Activated CD8-positive, alpha-beta memory T cell treated with anti-CD3 and anti-CD28 coated beads, Interleukin-2, amount 10 ng/mL, durations not matched to agents 7 days and 5 days (primary cell): ENCODE data around the gene YKT6. TPM values are rescaled to one million over a fixed set of nuclear protein-coding genes. Genes with fewer than 3 reads are reported as not detected.

Experiments used
- ATAC-seq: fragments of 150-1000 bp; cut with Tn5 transposase; one replicate; pipeline ENCODE4 v1.10.0; 2021; ENCODE audit warnings: moderate library complexity
- CTCF ChIA-PET: fragments of 350-600 bp; sonication (Branson Sonifier 250); formaldehyde crosslinking; loops from one replicate; lab custom pipeline; 2021; ENCODE audit warnings: antibody characterized with exemption; lab: Charles Lee
- DNase-seq: peaks from one replicate; pipeline ENCODE4 v3.0.0-alpha.2; 2020
- H3K27ac Mint-ChIP-seq: one replicate; pipeline ENCODE4 v1.8.0; 2021; ENCODE audit warnings: mild to moderate bottlenecking, mixed read lengths
- H3K27me3 Mint-ChIP-seq: one replicate; pipeline ENCODE4 v1.8.0; 2021; ENCODE audit warnings: mixed read lengths
- H3K36me3 Mint-ChIP-seq: one replicate; pipeline ENCODE4 v1.8.0; 2021; ENCODE audit warnings: mild to moderate bottlenecking, mixed read lengths
- H3K4me1 Mint-ChIP-seq: one replicate; pipeline ENCODE4 v1.8.0; 2021; ENCODE audit warnings: mixed read lengths
- H3K4me3 Mint-ChIP-seq: one replicate; pipeline ENCODE4 v1.8.0; 2021; ENCODE audit warnings: mild to moderate bottlenecking, moderate library complexity, mixed read lengths
- H3K9me3 Mint-ChIP-seq: one replicate; pipeline ENCODE4 v1.8.0; 2022; ENCODE audit warnings: low read depth, mixed read lengths
- total RNA-seq, 2 experiments: library from RNA; stranded (reverse); gene quantifications; one replicate each; pipeline ENCODE4 v1.2.3, GENCODE V29; 2021

YKT6 gene
- total RNA-seq, 2 experiments from 2014 or later: 57.9 to 68.3 TPM

DNA sequence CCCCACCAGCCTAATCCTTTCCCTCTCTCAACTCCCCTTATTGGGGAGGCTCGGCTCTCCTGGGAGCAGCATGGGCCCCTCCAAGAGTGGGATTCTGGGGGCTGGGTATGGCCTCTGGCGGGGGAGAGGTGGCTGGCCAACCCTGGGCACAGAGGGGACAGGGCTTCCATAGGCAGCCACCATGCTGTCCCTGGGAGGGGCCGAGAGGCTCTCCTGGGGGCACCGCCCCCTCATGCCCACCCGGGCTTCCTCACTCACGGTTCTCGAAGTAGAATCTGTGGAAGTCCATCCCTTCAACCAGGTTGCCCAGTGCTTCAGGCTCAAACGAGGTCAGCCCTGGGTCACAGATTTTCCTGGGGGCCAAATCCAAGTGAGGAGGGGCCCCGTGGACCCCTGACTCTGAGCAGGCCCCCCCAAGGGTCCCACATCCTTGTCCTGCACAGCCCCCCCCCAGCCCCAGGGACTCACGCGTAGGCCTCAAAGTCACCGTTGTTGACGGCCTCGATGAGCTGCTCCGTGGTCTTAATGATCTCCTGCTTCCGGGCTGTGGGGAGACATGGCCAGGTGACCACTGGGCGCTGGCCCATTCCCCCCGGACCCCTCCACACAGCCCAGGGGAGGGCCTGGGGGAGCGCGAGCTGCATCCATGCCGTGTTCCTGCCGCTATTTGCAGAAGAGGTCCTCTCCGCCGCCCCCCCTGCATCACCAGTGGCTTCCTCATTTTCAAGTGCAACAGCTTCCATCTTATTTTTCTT lies 19.8 kb downstream of the YKT6 start:
- Mint-ChIP-seq H3K9me3 (no peaks in the 10 kb centered on the region), H3K36me3 (no peaks in the 10 kb centered on the region), H3K27ac (no peak overlapping the region), H3K4me1 (no peaks in the 10 kb centered on the region), H3K4me3 (no peak overlapping the region), H3K27me3 (peaks cover 2% of the 10 kb centered on the region)
- ATAC-seq: no peak
- CTCF ChIA-PET: no interaction called here
- DNase-seq: no peak

DNA sequence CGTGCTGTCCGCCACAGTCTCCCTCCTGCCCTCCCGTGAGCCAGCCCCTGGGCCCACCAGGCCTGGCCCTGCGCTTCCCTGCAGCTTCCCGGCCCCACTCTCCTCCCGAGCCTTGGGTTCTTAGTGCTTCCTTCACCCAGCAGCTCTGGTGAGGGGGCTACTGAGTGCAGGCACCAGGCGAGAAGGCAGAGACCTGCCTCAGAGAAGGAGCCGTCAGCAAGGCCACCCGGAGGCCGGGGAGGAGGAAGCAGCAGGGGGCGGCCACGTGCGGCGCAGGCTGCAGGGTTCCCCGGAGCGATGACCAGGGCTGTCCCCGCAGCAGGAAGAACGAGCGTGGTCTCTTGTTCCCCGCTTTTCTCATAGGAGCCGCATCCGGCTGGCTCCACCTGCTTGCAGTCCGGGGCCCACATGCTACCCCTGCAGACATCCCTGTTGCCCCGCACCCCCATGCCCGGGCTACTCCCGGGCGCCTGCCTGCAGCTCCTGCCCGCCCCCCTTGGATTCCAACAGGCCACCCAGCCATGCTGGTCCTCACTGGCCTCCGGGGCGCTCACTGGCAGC lies 20.5 kb downstream of the YKT6 start:
- no peak for ATAC-seq
- Mint-ChIP-seq H3K9me3 (no peaks in the 10 kb centered on the region), H3K4me1 (no peaks in the 10 kb centered on the region), H3K27ac (no peak overlapping the region), H3K36me3 (no peaks in the 10 kb centered on the region), H3K4me3 (no peak overlapping the region), H3K27me3 (peaks cover 2% of the 10 kb centered on the region)
- CTCF ChIA-PET: no interaction called here
- DNase-seq: no peak

DNA sequence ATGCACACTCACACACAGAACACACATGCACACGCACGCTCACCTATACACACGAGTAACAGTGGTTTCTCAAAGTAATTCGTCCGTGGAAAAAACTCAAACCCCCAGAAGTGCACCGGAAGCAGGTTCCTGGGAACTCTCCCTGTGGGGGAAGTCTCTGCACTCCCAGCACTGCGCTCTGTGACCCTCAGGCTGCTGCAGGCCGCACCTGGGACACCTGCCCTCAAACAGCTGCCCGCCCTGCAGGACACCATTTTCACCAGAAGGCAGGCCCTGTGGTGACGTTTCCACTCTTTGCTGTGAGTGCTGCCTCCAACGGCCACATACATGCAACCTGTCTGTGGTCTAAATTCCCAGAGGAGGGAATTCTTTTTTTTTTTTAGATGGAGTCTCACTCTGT lies 21.3 kb downstream of the YKT6 start:
- Mint-ChIP-seq H3K4me3 (no peak overlapping the region), H3K4me1 (no peaks in the 10 kb centered on the region), H3K27ac (no peak overlapping the region), H3K36me3 (no peaks in the 10 kb centered on the region), H3K9me3 (no peaks in the 10 kb centered on the region), H3K27me3 (peaks cover 2% of the 10 kb centered on the region)
- CTCF ChIA-PET: no interaction called here
- DNase-seq (no peak), ATAC-seq (no peak)

DNA sequence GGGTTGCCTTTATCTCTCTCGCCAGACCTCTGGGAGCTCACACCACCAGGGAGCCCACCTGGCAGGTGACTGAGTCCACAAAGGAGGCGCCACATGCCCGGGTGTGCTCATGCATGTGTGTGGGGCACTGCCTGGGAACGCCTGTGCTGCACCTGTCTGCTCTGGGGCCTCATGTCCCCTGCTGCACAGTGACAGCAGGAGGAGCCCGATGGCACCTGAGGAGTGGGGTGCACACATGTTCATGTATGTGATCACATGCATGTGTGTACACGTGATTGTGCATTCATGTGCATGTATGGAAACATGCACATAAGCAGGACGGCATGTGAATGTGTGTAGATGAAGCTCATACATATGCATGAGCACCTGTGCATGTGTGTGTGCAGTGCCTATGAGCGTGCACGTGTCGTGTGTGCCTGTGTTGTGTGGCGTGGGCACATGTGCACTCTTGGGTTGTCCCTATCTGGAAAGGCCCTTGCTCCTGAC lies 22.0 kb downstream of the YKT6 start:
- CTCF ChIA-PET: no interaction called here
- Mint-ChIP-seq H3K36me3 (no peaks in the 10 kb centered on the region), H3K4me1 (no peaks in the 10 kb centered on the region), H3K9me3 (no peaks in the 10 kb centered on the region), H3K27ac (no peak overlapping the region), H3K27me3 (peaks cover 2% of the 10 kb centered on the region), H3K4me3 (no peak overlapping the region)
- DNase-seq (no peak), ATAC-seq (no peak)

DNA sequence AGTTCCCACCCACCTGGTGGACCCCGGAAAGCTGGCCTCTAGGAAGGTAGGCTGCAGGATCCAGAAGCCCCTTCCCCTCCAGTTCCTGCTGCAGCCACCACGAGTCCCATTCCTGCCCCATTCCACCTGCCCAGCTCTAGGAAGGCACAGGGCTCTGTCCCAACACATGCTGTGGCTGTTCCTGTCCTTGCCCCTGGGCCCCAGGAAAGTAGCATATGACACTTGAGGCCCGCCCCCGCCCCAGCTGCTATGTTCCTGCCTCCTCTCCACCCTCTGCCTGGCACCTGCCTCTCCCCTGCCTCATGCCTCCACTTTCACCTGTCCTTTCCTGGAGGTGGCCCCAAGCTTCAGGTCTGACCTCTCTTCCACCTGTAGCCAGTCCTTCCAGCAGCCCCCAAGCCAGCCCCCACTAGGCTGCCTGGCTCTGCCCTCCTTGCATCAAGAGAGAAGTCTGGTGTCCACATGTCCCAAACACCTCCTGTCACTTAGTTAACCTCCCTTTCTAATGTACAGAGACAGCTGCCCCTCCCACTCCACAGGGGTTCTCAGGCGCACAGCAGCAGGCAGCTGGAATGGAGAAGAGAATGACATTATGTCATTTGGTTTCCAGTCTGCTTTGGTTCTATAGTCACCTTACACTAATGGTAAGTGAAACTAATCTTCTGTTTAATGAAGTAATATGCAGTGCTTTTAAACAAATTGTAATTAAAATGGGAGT lies 22.7 kb downstream of the YKT6 start:
- Mint-ChIP-seq H3K4me3 (no peak overlapping the region), H3K27ac (no peak overlapping the region)
- ATAC-seq: no peak

DNA sequence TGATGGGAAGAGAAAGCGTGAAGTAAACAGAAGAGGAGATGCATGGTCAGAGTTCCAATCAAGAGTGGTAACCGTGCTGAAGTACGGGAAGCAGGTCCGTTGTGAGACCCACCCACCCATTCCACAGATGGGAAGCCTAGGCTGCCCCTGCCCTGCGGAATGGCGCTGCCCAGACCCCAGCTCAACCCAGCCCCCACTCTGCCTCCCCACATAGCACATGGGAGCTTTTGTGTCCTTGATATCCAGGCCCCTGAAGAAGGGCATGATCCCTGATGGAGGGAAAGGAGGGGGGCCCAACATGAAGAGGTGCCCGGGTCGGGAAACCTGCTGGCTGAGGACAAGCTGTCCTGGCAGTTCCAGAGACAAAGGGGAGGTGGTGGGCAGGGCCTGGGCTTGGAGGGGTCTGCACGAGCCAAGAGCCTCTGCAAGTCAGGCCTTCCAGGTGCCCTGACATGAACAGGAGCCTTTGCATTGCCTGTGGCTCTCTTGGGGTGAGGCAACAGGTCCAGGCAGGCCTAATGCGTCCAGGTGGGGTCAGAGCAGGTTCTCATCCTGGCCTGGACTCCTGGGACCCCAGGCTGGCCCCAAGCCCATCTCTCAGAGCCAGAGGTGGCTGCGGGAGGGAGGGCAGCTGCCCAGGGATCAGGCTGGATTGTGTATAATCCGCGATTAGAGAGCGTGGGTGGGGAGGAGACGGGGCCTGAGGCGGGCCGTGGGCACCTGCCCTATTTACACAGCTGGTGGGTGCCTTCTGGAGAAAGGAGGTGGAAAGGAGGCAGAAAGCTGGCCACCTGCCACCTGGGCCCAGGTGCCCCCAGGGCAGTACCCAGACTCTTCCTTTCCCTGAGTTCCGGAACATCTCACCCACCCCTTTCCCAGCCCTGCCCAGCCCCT lies 23.5 kb downstream of the YKT6 start:
- no peak for DNase-seq
- Mint-ChIP-seq H3K4me3 (no peak overlapping the region), H3K4me1 (no peaks in the 10 kb centered on the region), H3K9me3 (no peaks in the 10 kb centered on the region), H3K36me3 (no peaks in the 10 kb centered on the region), H3K27me3 (peaks cover 2% of the 10 kb centered on the region), H3K27ac (no peak overlapping the region)
- CTCF ChIA-PET: no interaction called here
- no peak for ATAC-seq

More for the DNA sequence above, 22.7 kb downstream of the YKT6 start:
- Mint-ChIP-seq H3K27me3 (peaks cover 2% of the 10 kb centered on the region), H3K9me3 (no peaks in the 10 kb centered on the region), H3K4me1 (no peaks in the 10 kb centered on the region), H3K36me3 (no peaks in the 10 kb centered on the region)
- CTCF ChIA-PET: no interaction called here
- no peak for DNase-seq

DNA sequence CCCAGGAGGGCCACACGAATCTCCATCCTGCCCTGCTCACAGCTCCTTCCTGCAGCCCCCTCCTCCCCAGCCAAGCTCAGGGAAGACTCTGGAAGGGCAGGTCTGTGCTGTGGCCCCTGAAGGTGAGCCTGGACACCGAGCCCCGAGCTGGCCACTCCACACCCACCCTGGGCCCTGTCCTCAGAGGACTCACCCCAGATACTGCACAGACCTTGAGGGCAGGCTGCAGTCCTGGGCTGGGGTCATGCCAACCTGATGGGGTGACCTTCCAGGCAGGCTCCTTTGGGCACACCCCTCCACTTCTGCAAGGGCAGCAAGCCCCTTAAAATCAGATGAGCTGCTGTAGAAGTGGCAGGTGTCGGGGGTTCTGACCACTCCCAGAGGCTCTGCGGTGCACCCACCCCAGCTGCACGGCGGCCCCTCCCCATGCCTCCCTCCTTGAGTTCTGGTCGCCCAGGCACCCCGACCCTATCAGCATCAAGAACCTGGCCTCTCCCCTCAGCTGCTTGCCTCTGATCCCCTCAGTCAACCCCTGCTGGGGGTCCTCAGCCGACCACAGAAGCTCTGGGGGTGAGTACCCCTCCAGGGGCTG lies 24.3 kb downstream of the YKT6 start:
- no peaks in the 10 kb centered on the region for H3K4me1 Mint-ChIP-seq
- H3K9me3 Mint-ChIP-seq: no peaks in the 10 kb centered on the region
- DNase-seq (no peak), ATAC-seq (no peak)
- H3K27me3 Mint-ChIP-seq: peaks cover 2% of the 10 kb centered on the region
- no peaks in the 10 kb centered on the region for H3K36me3 Mint-ChIP-seq
- H3K4me3 Mint-ChIP-seq: no peak overlapping the region
- CTCF ChIA-PET: no interaction called here
- H3K27ac Mint-ChIP-seq: no peak overlapping the region

DNA sequence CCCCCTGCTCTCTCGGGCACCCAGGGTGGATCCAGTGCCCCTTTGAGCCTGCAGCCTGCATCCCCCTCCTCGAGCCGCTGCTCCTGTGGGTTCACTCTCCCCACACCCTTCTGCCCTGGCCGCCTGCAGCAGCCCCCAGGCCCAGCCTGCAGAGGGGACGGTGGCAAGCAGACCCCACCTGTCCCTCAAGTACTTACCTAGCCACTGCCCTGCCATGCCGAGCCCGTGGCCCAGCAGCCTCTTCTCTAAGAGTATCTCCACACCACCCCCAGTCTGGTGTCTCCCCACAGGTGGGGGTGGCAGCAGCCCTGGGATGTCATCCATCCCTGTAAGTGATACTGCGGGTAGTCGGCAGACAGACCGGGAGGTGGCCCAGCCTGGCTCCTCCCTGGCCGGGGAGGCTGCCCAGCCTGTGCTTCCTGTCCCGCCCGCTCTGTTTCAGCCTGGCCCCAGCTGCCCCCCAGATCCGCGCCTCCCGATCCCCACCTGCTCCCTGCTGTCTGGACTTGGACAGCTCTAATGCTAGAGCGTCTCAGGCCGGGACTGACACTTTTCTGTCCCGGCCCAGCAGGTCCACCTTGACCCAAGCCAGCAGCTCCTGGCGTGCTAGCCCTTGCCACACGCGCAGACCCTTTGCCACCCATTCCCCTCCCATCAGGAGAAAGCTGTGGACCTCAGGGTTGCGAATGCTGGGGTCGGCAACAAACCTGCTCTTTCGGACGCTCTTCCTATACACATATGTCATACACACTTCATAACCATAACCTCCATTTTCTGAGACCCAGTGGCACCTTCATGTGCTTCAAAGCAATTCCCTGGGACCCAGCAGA lies 25.0 kb downstream of the YKT6 start:
- no peak for ATAC-seq
- CTCF ChIA-PET: no interaction called here

DNA sequence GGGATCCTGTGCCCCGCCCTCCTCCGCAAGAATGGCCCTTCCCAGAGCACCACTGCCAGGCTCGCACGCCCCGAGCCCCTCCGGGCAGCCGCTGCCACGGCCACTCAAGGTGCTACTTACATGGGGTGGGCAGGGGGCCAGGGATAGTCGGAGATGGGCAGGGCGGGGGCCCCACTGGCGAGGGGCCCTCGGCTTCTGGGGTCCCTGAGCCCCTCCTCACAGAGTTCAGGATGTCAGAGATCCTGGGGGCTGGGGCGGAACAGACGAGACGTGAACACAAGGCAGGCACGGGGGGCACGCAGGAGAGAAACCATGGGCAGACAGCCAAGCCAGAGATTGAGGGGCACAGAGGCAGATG lies 25.6 kb downstream of the YKT6 start:
- no peaks in the 10 kb centered on the region for H3K9me3 Mint-ChIP-seq
- H3K4me3 Mint-ChIP-seq: no peak overlapping the region
- H3K4me1 Mint-ChIP-seq: no peaks in the 10 kb centered on the region
- DNase-seq (no peak), ATAC-seq (no peak)
- peaks cover 2% of the 10 kb centered on the region for H3K27me3 Mint-ChIP-seq
- CTCF ChIA-PET: no interaction called here
- H3K36me3 Mint-ChIP-seq: no peaks in the 10 kb centered on the region
- H3K27ac Mint-ChIP-seq: no peak overlapping the region

More for the DNA sequence above, 25.0 kb downstream of the YKT6 start:
- H3K36me3 Mint-ChIP-seq: no peaks in the 10 kb centered on the region
- no peak overlapping the region for H3K27ac Mint-ChIP-seq
- H3K9me3 Mint-ChIP-seq: no peaks in the 10 kb centered on the region
- no peak overlapping the region for H3K4me3 Mint-ChIP-seq
- no peak for DNase-seq
- H3K4me1 Mint-ChIP-seq: no peaks in the 10 kb centered on the region
- H3K27me3 Mint-ChIP-seq: peaks cover 2% of the 10 kb centered on the region

DNA sequence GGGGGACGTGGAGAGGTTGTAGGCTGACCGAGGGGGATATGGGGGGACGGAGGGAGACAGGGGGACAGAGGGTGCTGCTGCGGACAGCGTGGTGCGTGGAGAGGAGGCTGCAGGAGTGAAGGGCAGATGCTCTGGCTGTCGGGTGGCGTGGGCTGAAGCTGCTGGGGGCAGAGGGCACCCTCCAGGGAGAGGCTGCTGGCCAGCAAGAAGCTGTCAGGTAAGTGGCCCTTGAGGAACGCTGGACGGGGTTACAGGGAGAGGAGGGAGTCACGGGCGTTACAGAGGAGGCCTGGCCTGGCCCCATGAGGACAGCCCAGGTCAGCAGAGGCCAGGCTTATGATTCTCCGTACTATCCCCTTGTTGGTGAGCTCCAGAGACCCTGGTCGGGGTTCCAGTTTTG lies 27.1 kb downstream of the YKT6 start:
- ATAC-seq: no peak
- Mint-ChIP-seq H3K4me1 (no peaks in the 10 kb centered on the region), H3K9me3 (no peaks in the 10 kb centered on the region), H3K36me3 (no peaks in the 10 kb centered on the region), H3K27me3 (peaks cover 2% of the 10 kb centered on the region), H3K4me3 (no peak overlapping the region), H3K27ac (no peak overlapping the region)
- no peak for DNase-seq
- CTCF ChIA-PET: no interaction called here

DNA sequence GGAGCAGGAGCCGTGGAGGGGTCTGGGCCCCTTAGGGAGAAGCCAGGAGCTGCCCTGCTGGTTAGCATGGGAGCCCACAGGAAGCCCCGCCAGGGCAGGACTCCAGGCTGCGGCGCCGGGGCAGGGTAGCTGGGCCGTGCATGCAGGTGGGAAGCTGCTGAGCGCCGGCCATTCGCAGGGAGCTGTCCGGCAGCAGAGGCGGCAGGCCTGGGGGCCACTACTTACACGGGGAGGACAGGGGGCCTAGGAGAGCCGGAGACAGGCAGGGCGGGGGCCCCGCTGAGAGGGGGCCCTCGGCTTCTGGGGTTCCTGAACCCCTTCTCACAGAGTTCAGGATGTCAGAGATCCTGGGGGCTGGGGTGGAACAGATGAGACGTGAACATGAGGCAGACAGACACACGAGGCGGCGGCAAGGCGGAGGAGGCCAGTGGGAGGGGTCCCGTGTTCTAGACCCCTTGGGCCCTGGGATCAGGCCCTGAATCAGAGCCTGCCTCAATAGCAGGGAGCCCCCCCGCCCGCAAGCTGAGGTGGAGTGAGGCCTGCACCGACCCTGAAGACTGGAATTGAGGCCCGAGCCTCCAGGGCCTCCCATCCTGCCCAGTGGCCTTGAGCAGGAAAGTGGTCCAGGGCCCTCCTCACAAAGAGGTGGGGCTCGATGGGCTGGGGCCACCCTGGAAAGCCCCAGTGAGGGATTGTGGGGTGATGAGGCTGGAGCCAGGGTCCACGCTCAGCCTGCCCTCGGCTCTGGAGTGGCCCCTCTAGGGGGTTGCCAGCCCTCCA lies 28.0 kb downstream of the YKT6 start:
- Mint-ChIP-seq H3K27ac (no peak overlapping the region), H3K4me1 (no peaks in the 10 kb centered on the region), H3K36me3 (no peaks in the 10 kb centered on the region), H3K4me3 (no peak overlapping the region), H3K9me3 (no peaks in the 10 kb centered on the region), H3K27me3 (peaks cover 2% of the 10 kb centered on the region)
- DNase-seq (no peak), ATAC-seq (no peak)
- CTCF ChIA-PET: no interaction called here
